SK-N-MC (cell line): ENCODE results near the gene SLC26A1.

Experiments used
- EZH2 ChIP-seq: fragments of 200-600 bp; sonication (generic); IDR thresholded peaks from one replicate; pipeline ENCODE4 v1.6.1; 2017; ENCODE audit warnings: antibody characterized with exemption
- POLR2AphosphoS5 ChIP-seq: IDR thresholded peaks from 2 replicates; pipeline ENCODE4 v1.6.1; 2012; ENCODE audit warnings: mild to moderate bottlenecking, low read depth, low read length, borderline replicate concordance

DNA sequence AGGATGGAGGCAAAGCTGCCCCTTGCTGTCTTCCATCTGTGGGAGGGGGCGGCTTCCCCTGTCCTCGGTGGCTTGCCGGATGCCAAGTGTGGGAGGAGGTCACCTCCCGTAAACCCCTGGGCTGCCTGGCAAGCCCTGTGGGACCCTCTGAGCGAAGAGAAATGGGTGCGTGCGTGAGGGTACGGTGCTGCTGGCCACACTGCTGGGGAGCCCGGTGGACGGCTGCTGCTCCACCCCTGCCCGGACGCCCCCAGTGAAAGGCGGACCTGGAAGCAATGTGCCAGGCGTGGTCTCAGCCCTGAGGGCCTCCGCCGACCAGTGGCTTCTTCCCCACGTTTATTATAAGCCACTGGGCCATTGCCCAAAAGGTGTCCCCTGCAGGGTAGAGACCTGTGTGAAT lies 10.9 kb downstream of the SLC26A1 start:
- TF ChIP-seq POLR2AphosphoS5 (no peak), EZH2 (no peak)
